PC-3 (cell line): ENCODE data around the gene CXADR.

Source experiments
- CTCF ChIP-seq: fragments of 300-600 bp; sonication (generic); conservative IDR thresholded peaks from 2 replicates; pipeline ENCODE4 v1.5.1; 2017; ENCODE audit warnings: antibody characterized with exemption, low read depth, mild to moderate bottlenecking, low read length
- EZH2phosphoT487 ChIP-seq: fragments of 300-600 bp; sonication (generic); IDR thresholded peaks from 2 replicates; pipeline ENCODE4 v1.6.1; 2018; ENCODE audit warnings: mild to moderate bottlenecking, antibody characterized with exemption, low read length, borderline replicate concordance

- no peak for TF ChIP-seq CTCF
- TF ChIP-seq EZH2phosphoT487: no peak
Observed at GRCh38 chr21:17467392-17467791, 45.5 kb upstream of the CXADR start.
